ENCODE data around the gene DNM3. TPM values are rescaled to one million over a fixed set of nuclear protein-coding genes. Genes with fewer than 3 reads are reported as not detected.

Gene DNM3
- total RNA-seq, 1 donor from 2014 or later = 2.7 TPM

- no peak for DNase-seq (ENCODE audit: low read depth)
These were observed 510.0 kb downstream of the DNM3 start for GRCh38 chr1:172351346-172351745.

DNA sequence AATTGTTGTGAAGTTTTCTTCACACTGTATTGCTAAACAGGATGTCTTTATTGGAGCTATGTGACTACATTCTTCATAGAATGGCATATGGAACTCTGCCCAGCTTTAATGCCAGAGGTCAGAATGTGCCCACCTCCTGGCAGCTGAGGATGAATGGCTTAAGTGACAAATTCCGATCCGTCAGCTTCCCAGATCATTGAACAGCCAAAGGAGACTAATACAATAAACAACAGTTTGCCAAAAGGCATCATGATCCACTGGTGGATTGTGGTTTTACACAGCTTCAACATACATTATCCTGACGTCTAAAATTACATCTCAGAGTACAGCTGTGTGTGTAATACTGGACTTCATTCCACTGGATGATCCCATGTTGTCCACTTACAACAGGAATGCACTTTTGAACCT lies 510.5 kb downstream of the DNM3 start:
- TF ChIP-seq CTCF (IDR thresholded peaks at IDR 0.05; ENCODE audit: insufficient read depth, low read length, poor library complexity, severe bottlenecking) = no peak
- no peaks in the 10 kb centered on the region for H3K27me3 ChIP-seq (ENCODE audit: control insufficient read depth, insufficient read depth, low read length)
- DNase-seq (ENCODE audit: low read depth) = no peak
- H3K4me3 ChIP-seq (ENCODE audit: low read depth, low read length) = no peak overlapping the region
- no peaks in the 10 kb centered on the region for H3K36me3 ChIP-seq (ENCODE audit: control insufficient read depth, insufficient read depth, low read length)

More at GRCh38 chr1:172351346-172351745, 510.0 kb downstream of the DNM3 start:
- no peak overlapping the region for H3K4me3 ChIP-seq (ENCODE audit: low read depth, low read length)
- no peaks in the 10 kb centered on the region for H3K27me3 ChIP-seq (ENCODE audit: control insufficient read depth, insufficient read depth, low read length)
- TF ChIP-seq CTCF (IDR thresholded peaks at IDR 0.05; ENCODE audit: insufficient read depth, low read length, poor library complexity, severe bottlenecking) = no peak
- H3K36me3 ChIP-seq (ENCODE audit: control insufficient read depth, insufficient read depth, low read length) = no peaks in the 10 kb centered on the region

DNA sequence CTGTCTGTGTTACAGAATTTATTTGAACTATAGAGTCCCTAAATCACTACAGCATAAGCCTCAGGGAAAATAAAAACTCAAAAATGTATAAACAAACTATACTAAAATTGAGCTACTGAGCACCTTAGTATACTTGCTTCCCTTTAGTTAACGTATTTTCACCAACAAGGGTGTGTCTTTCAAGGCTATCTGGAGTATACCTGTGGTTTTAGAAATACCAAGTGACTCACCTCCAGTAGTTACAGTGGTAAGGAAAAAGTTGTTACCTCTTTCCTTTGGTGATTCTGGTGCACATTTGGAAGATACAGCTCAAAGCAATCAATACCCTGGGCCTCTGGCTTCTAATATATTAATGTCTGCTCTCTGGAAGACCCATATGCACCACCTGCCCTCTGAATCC lies 511.1 kb downstream of the DNM3 start:
- no peak for TF ChIP-seq CTCF (IDR thresholded peaks at IDR 0.05; ENCODE audit: insufficient read depth, low read length, poor library complexity, severe bottlenecking)
- no peak for DNase-seq (ENCODE audit: low read depth)
- no peaks in the 10 kb centered on the region for H3K36me3 ChIP-seq (ENCODE audit: control insufficient read depth, insufficient read depth, low read length)
- H3K4me3 ChIP-seq (ENCODE audit: low read depth, low read length) = no peak overlapping the region
- H3K27me3 ChIP-seq (ENCODE audit: control insufficient read depth, insufficient read depth, low read length) = no peaks in the 10 kb centered on the region

DNA sequence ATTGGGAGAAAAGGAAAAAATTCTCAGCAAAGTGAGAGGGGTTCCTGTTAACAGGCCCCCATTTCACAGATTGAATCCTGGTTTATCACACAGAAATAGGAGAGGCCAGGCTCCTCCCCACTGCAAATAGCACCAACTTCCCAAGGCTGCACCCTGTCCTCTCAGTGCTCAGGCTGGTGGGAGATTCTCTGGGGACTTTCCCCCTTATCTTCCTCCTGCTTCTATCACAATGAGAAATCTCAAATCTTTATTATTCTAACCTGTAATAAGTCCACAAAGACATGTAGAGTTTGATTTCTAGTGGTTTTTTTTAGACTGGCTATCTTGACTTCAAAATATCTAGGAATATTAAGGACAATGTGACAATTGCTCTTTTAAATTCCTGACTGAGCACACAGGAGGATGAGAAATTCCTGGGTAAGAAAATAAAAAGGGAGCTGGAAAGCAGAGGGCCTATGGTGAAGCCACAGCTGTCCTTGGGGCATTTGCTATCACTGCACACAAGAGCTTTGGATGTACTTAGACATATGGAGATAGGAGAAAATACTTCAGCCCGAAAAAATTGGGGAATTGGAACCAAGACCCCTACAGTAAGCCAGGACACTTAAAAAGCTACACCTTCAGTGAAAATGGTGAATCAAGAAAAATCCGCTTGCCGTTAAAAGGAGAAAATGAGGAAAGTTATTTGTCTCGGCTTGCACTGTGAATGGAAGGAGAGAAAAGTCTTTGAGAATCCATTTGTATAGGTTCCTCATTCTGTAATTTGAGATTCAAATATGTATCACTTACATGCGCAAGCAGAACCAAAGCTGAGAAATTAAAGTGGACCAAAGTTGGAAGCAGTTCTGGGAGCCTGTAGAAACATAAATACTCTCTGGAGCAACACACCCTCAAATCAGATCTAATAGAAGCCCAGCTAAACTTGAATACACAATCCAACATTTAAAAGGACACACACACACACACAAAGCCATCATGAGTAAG lies 513.3 kb downstream of the DNM3 start:
- Histone ChIP-seq H3K36me3 (ENCODE audit: control insufficient read depth, insufficient read depth, low read length) (no peaks in the 10 kb centered on the region), H3K27me3 (ENCODE audit: control insufficient read depth, insufficient read depth, low read length) (no peaks in the 10 kb centered on the region), H3K4me3 (ENCODE audit: low read depth, low read length) (no peak overlapping the region)
- DNase-seq (ENCODE audit: low read depth) = no peak
- TF ChIP-seq CTCF (IDR thresholded peaks at IDR 0.05; ENCODE audit: insufficient read depth, low read length, poor library complexity, severe bottlenecking) = no peak

- H3K27me3 ChIP-seq (ENCODE audit: control insufficient read depth, insufficient read depth, low read length) = no peaks in the 10 kb centered on the region
- H3K4me3 ChIP-seq (ENCODE audit: low read depth, low read length) = no peak overlapping the region
- H3K36me3 ChIP-seq (ENCODE audit: control insufficient read depth, insufficient read depth, low read length) = no peaks in the 10 kb centered on the region
- TF ChIP-seq CTCF (IDR thresholded peaks at IDR 0.05; ENCODE audit: insufficient read depth, low read length, poor library complexity, severe bottlenecking) = no peak
- DNase-seq (ENCODE audit: low read depth) = no peak
These were observed 515.3 kb downstream of the DNM3 start for GRCh38 chr1:172356620-172357019.
